Naive thymus-derived CD4-positive, alpha-beta T cell (primary cell): Measurements from ENCODE around the gene CDKAL1. TPM values are rescaled to one million over a fixed set of nuclear protein-coding genes. Genes with fewer than 3 reads are reported as not detected.

Source experiments
- ATAC-seq: fragments of 150-1000 bp; cut with Tn5 transposase; 2 replicates; pipeline ENCODE4 v1.10.0; 2021; ENCODE audit warnings: mild to moderate bottlenecking, moderate library complexity
- CTCF ChIA-PET: fragments of 350-600 bp; sonication (Branson Sonifier 250); formaldehyde crosslinking; loops from one replicate; lab custom pipeline; 2021; ENCODE audit warnings: antibody characterized with exemption; lab: Charles Lee
- POLR2A ChIA-PET: fragments of 350-600 bp; sonication (Branson Sonifier 250); formaldehyde crosslinking; loops from one replicate; lab custom pipeline; 2021; ENCODE audit warnings: antibody characterized with exemption, inconsistent platforms; lab: Charles Lee
- DNase-seq, 9 donors: peaks; one replicate each; pipeline versions ENCODE4 v3.0.0 to v3.0.0-alpha.2; 2020 to 2022; ENCODE audit warnings: mixed read lengths in 1 of 9
- H3K27ac ChIP-seq: one replicate; pipeline ENCODE4 v1.7.0; 2013; ENCODE audit warnings: mild to moderate bottlenecking, low read depth, low read length, moderate library complexity
- H3K27me3 ChIP-seq, 2 donors: one replicate each; pipeline ENCODE4 v1.7.0; 2013; ENCODE audit warnings: low read length in 2 of 2, mild to moderate bottlenecking in 2 of 2, moderate library complexity in 2 of 2; ENCODE audit not compliant: control insufficient read depth in 2 of 2, insufficient read depth in 2 of 2
- H3K36me3 ChIP-seq, 3 experiments: 1 replicate in 2 of 3; 2 replicates in 1 of 3; pipeline ENCODE4 v1.7.0; 2013; ENCODE audit warnings: low read length in 3 of 3, mild to moderate bottlenecking in 3 of 3, moderate library complexity in 1 of 3; ENCODE audit not compliant: insufficient read depth in 3 of 3, control insufficient read depth in 2 of 3
- H3K4me1 ChIP-seq, 2 donors: one replicate each; pipeline ENCODE4 v1.7.0; 2013; ENCODE audit warnings: low read length in 2 of 2, mild to moderate bottlenecking in 2 of 2, moderate library complexity in 1 of 2; ENCODE audit not compliant: control insufficient read depth in 2 of 2, insufficient read depth in 2 of 2
- H3K4me3 ChIP-seq: 2 replicates; pipeline ENCODE4 v1.7.0; 2013; ENCODE audit warnings: mild to moderate bottlenecking, low read length
- H3K9me3 ChIP-seq, 3 experiments: 1 replicate in 2 of 3; 2 replicates in 1 of 3; pipeline ENCODE4 v1.7.0; 2013; ENCODE audit warnings: low read length in 3 of 3; ENCODE audit not compliant: control insufficient read depth in 2 of 3
- H3K27ac Mint-ChIP-seq, 9 donors: one replicate each; pipeline ENCODE4 v1.8.0; 2020 to 2022; ENCODE audit warnings: mixed read lengths in 9 of 9, mild to moderate bottlenecking in 8 of 9, moderate library complexity in 5 of 9, inconsistent platforms in 2 of 9
- H3K27me3 Mint-ChIP-seq, 5 donors: one replicate each; pipeline ENCODE4 v1.8.0; 2021 to 2022; ENCODE audit warnings: mixed read lengths in 5 of 5, mild to moderate bottlenecking in 1 of 5
- H3K36me3 Mint-ChIP-seq, 5 donors: one replicate each; pipeline ENCODE4 v1.8.0; 2020 to 2022; ENCODE audit warnings: mixed read lengths in 5 of 5, mild to moderate bottlenecking in 3 of 5, inconsistent platforms in 1 of 5
- H3K4me1 Mint-ChIP-seq, 7 donors: one replicate each; pipeline ENCODE4 v1.8.0; 2020 to 2022; ENCODE audit warnings: mixed read lengths in 7 of 7, mild to moderate bottlenecking in 3 of 7, inconsistent platforms in 1 of 7
- H3K4me3 Mint-ChIP-seq, 10 donors: one replicate each; pipeline ENCODE4 v1.8.0; 2020 to 2022; ENCODE audit warnings: mild to moderate bottlenecking in 10 of 10, mixed read lengths in 10 of 10, moderate library complexity in 6 of 10, inconsistent platforms in 2 of 10
- H3K9me3 Mint-ChIP-seq, 11 donors: one replicate each; pipeline ENCODE4 v1.8.0; 2020 to 2022; ENCODE audit warnings: mixed read lengths in 11 of 11, mild to moderate bottlenecking in 4 of 11, inconsistent platforms in 1 of 11, moderate library complexity in 1 of 11
- intact Hi-C, 2 donors: fragments of 100-400 bp; cut with micrococcal nuclease; formaldehyde crosslinking; loops; one replicate each; pipeline ENCODE4 v1.15.1; 2023
- polyA plus RNA-seq, 2 donors: library from polyadenylated mRNA; unstranded; fragments of 300-500 nt; fragmentation: Illumina TruSeq; gene quantifications; one replicate each; pipeline ENCODE4 v1.2.3, GENCODE V29; 2021
- total RNA-seq, 6 experiments: library from RNA in 5 of 6; stranded (reverse) in 5 of 6; gene quantifications; 1 replicate in 5 of 6; 2 replicates in 1 of 6; pipeline ENCODE4 v1.2.3 and lab custom pipeline; 2021 to 2026

The CDKAL1 gene
- total and polyA plus RNA-seq, 7 experiments from 2014 or later, result 23.6 to 35.8 (median 29.8) TPM

GRCh38 chr6:21121636-21122136 is 587.4 kb downstream of the CDKAL1 start:
- Mint-ChIP-seq H3K9me3 (peaks cover 0 to 5% (median 0%) of the 10 kb centered on the region in 11 donors), H3K4me1 (peaks cover 0 to 5% (median 0%) of the 10 kb centered on the region in 7 donors), H3K36me3 (peaks cover 3 to 43% (median 18%) of the 10 kb centered on the region in 5 donors), H3K27ac (no peak overlapping the region), H3K27me3 (no peaks in the 10 kb centered on the region), H3K4me3 (no peak overlapping the region)
- H3K4me1 ChIP-seq, result no peaks in the 10 kb centered on the region
- ChIA-PET CTCF (no interaction called here), POLR2A (no interaction called here)
- no peak overlapping the region for H3K4me3 ChIP-seq
- ATAC-seq (no peak), DNase-seq (no peak)
- H3K27ac ChIP-seq, result no peak overlapping the region
- no peaks in the 10 kb centered on the region for H3K9me3 ChIP-seq
- H3K27me3 ChIP-seq, result no peaks in the 10 kb centered on the region
- intact Hi-C loops, result no loop called here
- H3K36me3 ChIP-seq, result no peaks in the 10 kb centered on the region

GRCh38 chr6:21123507-21124436 is 589.5 kb downstream of the CDKAL1 start:
- Mint-ChIP-seq H3K4me1 (peaks cover 0 to 5% (median 0%) of the 10 kb centered on the region in 7 donors), H3K27ac (no peak overlapping the region), H3K9me3 (peaks cover 0 to 5% (median 0%) of the 10 kb centered on the region in 11 donors), H3K4me3 (no peak overlapping the region), H3K27me3 (no peaks in the 10 kb centered on the region), H3K36me3 (peaks cover 3 to 34% (median 18%) of the 10 kb centered on the region in 5 donors)
- no peak for DNase-seq
- Histone ChIP-seq H3K27ac (no peak overlapping the region), H3K4me1 (no peaks in the 10 kb centered on the region), H3K9me3 (no peaks in the 10 kb centered on the region), H3K27me3 (no peaks in the 10 kb centered on the region), H3K4me3 (no peak overlapping the region), H3K36me3 (no peaks in the 10 kb centered on the region)
- ATAC-seq, result no peak
- POLR2A ChIA-PET, result no interaction called here
- intact Hi-C loops, result no loop called here
- CTCF ChIA-PET, result no interaction called here

GRCh38 chr6:21128601-21129000 is 594.3 kb downstream of the CDKAL1 start:
- no peak for DNase-seq
- Histone ChIP-seq H3K27me3 (no peaks in the 10 kb centered on the region), H3K27ac (no peak overlapping the region), H3K36me3 (no peaks in the 10 kb centered on the region), H3K4me3 (no peak overlapping the region), H3K9me3 (no peaks in the 10 kb centered on the region), H3K4me1 (no peaks in the 10 kb centered on the region)
- intact Hi-C loops, result no loop called here
- H3K4me3 Mint-ChIP-seq, result no peak overlapping the region
- peaks cover 3 to 24% (median 15%) of the 10 kb centered on the region in 5 donors for H3K36me3 Mint-ChIP-seq
- ATAC-seq, result no peak
- no peak overlapping the region for H3K27ac Mint-ChIP-seq
- H3K4me1 Mint-ChIP-seq, result peaks cover 0 to 2% (median 0%) of the 10 kb centered on the region in 7 donors
- H3K27me3 Mint-ChIP-seq, result no peaks in the 10 kb centered on the region
- ChIA-PET CTCF (no interaction called here), POLR2A (no interaction called here)
- peaks cover 0 to 5% (median 0%) of the 10 kb centered on the region in 11 donors for H3K9me3 Mint-ChIP-seq

- no peaks in the 10 kb centered on the region for H3K27me3 Mint-ChIP-seq
- Histone ChIP-seq H3K27ac (no peak overlapping the region), H3K36me3 (no peaks in the 10 kb centered on the region), H3K4me3 (no peak overlapping the region), H3K4me1 (no peaks in the 10 kb centered on the region), H3K9me3 (no peaks in the 10 kb centered on the region), H3K27me3 (no peaks in the 10 kb centered on the region)
- no peaks in the 10 kb centered on the region for H3K9me3 Mint-ChIP-seq
- H3K27ac Mint-ChIP-seq, result no peak overlapping the region
- DNase-seq (no peak), ATAC-seq (no peak)
- H3K4me3 Mint-ChIP-seq, result no peak overlapping the region
- peaks cover 0 to 14% (median 2%) of the 10 kb centered on the region in 5 donors for H3K36me3 Mint-ChIP-seq
- H3K4me1 Mint-ChIP-seq, result peaks cover 0 to 1% (median 0%) of the 10 kb centered on the region in 7 donors
- intact Hi-C loops, result no loop called here
- POLR2A ChIA-PET, result no interaction called here
- CTCF ChIA-PET, result no interaction called here
Observed at GRCh38 chr6:21131406-21131805, 597.1 kb downstream of the CDKAL1 start.

- Histone ChIP-seq H3K9me3 (no peaks in the 10 kb centered on the region), H3K4me1 (no peaks in the 10 kb centered on the region), H3K27me3 (no peaks in the 10 kb centered on the region), H3K36me3 (no peaks in the 10 kb centered on the region), H3K4me3 (no peak overlapping the region), H3K27ac (no peak overlapping the region)
- Mint-ChIP-seq H3K9me3 (no peaks in the 10 kb centered on the region), H3K4me1 (no peaks in the 10 kb centered on the region), H3K4me3 (no peak overlapping the region), H3K36me3 (peaks cover 0 to 13% (median 6%) of the 10 kb centered on the region in 5 donors), H3K27ac (no peak overlapping the region), H3K27me3 (no peaks in the 10 kb centered on the region)
- DNase-seq (no peak), ATAC-seq (no peak)
- ChIA-PET CTCF (no interaction called here), POLR2A (no interaction called here)
- intact Hi-C loops, result no loop called here
Observed at GRCh38 chr6:21132446-21132845, 598.2 kb downstream of the CDKAL1 start.

GRCh38 chr6:21132856-21133838 is 598.9 kb downstream of the CDKAL1 start:
- no peak for ATAC-seq
- no peaks in the 10 kb centered on the region for H3K9me3 ChIP-seq
- no peaks in the 10 kb centered on the region for H3K27me3 ChIP-seq
- H3K36me3 ChIP-seq, result no peaks in the 10 kb centered on the region
- H3K27ac ChIP-seq, result no peak overlapping the region
- intact Hi-C loops, result no loop called here
- H3K27me3 Mint-ChIP-seq, result no peaks in the 10 kb centered on the region
- CTCF ChIA-PET, result no interaction called here
- no peak overlapping the region for H3K4me3 Mint-ChIP-seq
- DNase-seq, result no peak
- no peaks in the 10 kb centered on the region for H3K9me3 Mint-ChIP-seq
- no peaks in the 10 kb centered on the region for H3K4me1 ChIP-seq
- no peak overlapping the region for H3K4me3 ChIP-seq
- no peak overlapping the region for H3K27ac Mint-ChIP-seq
- H3K36me3 Mint-ChIP-seq, result peaks cover 0 to 17% (median 6%) of the 10 kb centered on the region in 5 donors
- no peaks in the 10 kb centered on the region for H3K4me1 Mint-ChIP-seq
- POLR2A ChIA-PET, result no interaction called here
